ENCODE results near the gene RASA4.
"Not testable (repeated sequence)": the region's sequence is repeated elsewhere in the genome, so short reads cannot be mapped to it uniquely, and the experiment has no call there.

DNA sequence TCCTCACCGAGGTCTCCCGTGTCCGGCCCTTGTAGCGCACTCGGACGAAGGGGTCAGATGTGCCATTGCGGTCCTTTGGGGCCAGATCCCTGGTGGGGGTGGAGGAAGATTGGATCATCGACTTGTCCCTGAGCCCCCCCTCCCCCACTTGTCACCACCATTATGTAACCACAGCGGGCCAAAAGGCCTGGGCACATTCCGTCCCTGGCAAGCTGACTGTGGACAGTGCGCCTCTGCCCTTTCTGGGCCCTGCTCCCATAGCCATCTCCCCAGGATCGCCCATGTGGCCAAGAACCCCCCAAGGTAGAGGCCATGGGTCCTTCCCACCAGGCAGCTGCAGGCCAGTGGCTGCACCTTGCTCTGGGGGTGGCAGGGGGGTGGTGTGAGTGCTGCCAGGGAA is 14.2 kb downstream of the RASA4 start:
- TF ChIP-seq, protein P1, sequence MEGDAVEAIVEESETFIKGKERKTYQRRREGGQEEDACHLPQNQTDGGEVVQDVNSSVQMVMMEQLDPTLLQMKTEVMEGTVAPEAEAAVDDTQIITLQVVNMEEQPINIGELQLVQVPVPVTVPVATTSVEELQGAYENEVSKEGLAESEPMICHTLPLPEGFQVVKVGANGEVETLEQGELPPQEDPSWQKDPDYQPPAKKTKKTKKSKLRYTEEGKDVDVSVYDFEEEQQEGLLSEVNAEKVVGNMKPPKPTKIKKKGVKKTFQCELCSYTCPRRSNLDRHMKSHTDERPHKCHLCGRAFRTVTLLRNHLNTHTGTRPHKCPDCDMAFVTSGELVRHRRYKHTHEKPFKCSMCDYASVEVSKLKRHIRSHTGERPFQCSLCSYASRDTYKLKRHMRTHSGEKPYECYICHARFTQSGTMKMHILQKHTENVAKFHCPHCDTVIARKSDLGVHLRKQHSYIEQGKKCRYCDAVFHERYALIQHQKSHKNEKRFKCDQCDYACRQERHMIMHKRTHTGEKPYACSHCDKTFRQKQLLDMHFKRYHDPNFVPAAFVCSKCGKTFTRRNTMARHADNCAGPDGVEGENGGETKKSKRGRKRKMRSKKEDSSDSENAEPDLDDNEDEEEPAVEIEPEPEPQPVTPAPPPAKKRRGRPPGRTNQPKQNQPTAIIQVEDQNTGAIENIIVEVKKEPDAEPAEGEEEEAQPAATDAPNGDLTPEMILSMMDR (conservative IDR thresholded peaks at IDR 0.05; ENCODE audit: low read depth, low read length), result not testable (repeated sequence)
- TF ChIP-seq RAD21 (IDR thresholded peaks at IDR 0.05; ENCODE audit: low read length), result not testable (repeated sequence)
